Activated CD4-positive, alpha-beta T cell treated with anti-CD3 and anti-CD28 coated beads, Interleukin-2, amount 50 U/mL, for 48 hours (primary cell): ENCODE measurements around the gene MXI1.
"Not testable (repeated sequence)": the region's sequence is repeated elsewhere in the genome, so short reads cannot be mapped to it uniquely, and the experiment has no call there.

Experiments
- DNase-seq, 2 experiments: peaks; one replicate each; pipeline ENCODE4 v3.0.0-alpha.2; 2020

MXI1 gene

DNA sequence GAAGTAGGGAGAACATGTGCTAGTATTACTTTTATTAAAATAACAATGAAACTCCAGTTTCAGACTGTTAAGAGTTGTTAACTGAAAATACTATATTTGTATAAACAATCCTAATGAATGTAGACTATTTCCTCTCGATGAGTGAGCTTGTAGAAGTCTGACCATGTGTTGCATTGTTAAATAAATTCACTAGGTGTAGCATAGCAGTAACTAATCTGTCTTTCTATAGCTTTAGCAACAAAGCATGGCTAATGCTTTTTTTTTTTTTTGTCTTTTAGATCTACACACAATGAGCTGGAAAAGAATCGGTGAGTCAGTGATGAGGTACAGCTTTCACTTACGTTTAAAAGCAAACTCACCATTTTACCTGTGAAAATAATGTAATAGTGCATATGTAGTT is 37.1 kb downstream of the MXI1 start:
- no peak for DNase-seq

DNA sequence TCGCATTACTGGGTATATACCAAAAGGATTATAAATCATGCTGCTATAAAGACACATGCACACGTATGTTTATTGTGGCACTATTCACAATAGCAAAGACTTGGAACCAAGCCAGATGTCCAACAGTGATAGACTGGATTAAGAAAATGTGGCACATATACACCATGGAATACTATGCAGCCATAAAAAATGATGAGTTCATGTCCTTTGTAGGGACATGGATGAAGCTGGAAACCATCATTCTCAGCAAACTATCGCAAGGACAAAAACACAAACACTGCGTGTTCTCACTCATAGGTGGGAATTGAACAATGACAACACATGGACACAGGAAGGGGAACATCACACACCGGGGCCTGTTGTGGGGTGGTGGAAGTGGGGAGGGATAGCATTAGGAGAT is 40.4 kb downstream of the MXI1 start:
- not testable (repeated sequence) for DNase-seq

DNA sequence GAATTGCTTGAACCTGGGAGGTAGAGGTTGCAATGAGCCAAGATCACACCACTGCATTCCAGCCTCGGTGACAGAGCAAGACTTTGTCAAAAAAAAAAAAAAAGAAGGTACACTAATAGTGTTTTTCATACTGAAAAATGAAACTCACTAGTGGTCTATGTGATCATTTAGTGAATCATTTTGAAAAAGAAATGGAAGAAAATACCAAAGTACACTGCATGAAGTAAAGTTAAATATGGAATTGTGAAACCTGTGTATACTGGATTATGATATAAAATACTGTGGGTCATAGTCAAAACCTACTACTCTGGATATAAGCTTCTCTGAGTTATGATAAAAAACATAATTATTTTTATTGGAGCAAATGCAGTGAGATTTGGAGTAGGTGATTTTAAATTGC is 42.1 kb downstream of the MXI1 start:
- DNase-seq: not testable (repeated sequence)

DNA sequence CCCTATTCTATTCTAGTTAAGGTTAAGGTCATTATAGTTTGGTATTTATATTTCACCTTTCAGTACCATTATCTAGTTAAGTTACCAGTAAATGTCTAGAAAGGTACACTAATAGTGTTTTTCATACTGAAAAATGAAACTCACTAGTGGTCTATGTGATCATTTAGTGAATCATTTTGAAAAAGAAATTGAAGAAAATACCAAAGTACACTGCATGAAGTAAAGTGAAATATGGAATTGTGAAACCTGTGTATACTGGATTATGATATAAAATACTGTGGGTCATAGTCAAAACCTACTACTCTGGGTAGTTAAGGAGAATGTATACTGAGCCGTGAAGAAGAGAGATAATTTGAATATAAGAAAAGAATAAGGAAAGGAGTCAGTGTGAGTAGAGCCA is 44.0 kb downstream of the MXI1 start:
- DNase-seq: not testable (repeated sequence)

DNA sequence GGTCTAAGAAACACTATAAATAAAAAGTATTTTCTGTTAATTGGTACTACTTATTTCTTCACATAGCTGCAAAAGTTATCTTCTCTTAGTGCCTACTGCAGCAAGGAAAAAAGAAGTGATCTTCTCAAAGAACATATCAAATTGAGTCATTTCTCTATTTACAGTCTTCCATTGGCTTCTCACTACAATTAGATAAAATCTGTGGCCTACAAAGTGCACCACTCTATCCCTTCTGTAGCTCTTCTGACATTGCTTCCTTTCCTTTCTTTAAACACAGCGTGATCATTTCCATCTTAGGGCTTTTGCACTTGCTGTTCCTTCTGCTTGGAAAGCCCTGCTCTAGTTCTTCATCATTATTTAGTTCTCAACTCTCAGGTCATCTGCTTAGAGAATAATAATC is 44.7 kb downstream of the MXI1 start:
- no peak for DNase-seq

DNA sequence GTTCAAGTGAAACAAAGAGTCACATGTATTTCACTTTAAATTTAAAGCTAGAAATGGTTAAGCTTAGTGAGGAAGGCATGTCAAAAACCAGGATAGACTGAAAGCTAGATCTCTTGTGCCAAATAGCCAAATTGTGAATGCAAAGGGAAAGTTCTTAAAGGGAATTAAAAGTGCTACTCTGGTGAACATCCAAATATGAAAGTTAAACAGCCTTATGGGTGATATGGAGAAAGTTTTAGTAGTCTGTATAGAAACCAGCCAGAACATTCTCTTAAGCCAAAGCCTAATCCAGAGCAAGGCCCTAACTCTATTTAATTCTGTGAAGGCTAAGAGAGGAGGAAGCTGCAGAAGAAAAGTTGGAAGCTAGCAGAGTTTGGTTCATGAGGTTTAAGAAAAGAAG is 47.1 kb downstream of the MXI1 start:
- DNase-seq: no peak

DNA sequence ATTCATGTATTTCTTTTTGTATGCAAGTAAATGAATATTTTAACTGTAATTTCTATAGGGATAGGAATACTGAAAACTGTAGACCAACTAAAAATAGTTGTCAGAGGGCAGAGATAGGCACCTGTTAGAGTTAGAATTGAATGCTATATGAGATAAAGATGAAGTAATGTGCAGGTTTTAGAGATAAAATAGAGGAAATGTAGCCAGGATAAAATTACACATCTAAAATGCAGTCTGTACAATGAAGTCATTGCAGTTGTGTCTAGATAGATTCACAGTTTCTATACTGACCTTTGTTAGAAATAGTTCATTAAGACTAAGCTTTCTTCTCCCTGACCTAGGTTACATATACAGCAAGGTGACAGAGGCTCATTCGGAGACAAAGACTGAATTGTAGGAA is 51.1 kb downstream of the MXI1 start:
- DNase-seq: no peak

DNA sequence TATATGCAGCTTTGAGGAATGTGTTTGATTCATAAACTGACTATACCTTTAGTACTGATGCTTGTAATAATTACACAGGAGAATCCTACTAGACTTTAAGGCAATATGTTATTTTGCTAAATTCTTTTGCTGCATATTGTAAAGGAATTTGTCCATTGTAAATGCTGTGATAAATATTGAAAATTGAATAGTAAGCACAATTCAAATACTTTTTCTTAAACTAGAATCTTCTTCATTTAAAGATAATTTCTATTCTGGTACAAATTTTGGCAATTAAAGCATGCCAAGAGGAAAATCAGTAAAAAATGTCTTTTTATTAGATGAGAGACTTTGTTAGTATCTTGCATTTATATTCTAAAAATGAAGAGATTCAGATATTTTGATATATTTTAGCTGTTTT is 51.9 kb downstream of the MXI1 start:
- DNase-seq: no peak

DNA sequence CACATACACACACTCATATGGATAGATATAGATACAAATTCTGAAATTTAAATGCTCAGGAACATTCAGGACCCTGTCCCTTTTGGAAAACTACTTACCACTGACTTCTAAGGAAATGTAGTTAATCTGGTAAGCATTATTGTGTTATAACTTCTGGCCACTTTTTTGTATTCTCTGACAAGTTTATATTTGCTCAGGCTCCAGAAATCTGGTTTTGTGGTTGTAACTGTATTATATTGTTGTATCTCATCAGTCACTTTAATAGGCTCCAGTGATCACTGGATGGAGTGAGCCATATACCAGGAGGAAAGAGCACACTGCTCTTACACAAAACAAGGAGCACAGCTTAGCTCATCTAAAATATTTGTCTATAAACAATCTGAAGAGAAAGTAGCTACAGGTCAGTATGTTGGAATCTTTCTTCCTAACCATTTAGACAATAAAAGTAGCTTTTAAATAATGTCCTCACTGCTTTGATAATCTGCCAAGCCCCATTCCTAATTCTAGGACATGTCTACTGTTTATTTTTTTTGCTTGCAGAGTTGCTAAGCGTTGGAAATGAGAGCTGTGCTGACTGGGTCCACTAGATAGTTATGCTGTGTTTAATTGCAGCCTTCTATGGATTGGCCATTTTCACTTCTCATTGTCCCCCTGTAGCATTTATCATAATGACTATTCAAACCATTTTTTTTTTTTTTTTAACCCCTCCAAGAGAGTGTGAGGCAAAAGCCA is 53.5 kb downstream of the MXI1 start:
- no peak for DNase-seq

DNA sequence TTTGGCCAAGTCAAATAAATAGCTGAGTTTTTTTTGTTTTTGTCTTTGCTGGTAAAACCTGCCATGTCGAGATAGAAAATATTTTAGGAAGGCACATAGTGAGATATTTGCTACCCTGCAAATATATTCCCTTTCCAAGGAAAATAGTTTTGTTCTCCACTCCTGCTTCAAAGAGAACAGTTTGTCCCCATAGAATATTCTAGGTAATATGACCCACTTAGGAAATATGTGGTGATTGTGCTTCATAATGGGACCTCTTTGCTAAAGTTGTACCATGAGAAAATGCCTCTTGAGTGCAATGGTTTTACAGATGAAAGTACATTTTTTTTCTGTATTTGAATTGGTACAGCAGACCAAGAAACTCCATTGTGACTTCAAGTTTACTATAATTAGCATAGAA is 55.8 kb downstream of the MXI1 start:
- DNase-seq: no peak

DNA sequence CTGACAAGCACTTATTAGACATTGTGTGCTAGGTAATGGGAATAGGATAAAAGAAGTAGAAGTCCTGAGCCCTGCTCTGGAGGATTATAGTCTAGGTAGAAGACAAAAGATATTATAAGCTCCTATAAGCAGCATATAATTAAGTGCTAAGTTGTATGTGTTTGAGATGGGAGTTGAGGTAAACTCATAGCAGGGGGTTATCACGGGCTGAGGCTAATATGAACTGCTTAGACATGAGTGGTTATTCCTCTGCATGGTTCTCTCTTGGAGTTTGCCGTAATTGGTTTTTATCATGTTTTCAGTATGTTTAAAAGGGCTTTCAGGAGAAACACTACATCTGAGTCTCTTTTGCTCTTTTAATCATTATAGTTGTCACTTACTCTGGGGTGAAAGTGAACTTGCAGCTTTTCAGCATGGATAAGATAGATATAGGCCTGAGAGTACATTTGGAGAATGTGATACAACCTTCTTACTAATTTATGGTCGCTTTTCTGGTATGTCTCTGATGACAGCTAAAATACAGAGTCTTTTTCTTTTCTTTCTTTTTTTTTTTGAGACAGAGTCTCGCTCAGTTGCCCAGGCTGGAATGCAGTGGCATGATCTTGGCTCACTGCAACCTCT is 58.3 kb downstream of the MXI1 start:
- no peak for DNase-seq

DNA sequence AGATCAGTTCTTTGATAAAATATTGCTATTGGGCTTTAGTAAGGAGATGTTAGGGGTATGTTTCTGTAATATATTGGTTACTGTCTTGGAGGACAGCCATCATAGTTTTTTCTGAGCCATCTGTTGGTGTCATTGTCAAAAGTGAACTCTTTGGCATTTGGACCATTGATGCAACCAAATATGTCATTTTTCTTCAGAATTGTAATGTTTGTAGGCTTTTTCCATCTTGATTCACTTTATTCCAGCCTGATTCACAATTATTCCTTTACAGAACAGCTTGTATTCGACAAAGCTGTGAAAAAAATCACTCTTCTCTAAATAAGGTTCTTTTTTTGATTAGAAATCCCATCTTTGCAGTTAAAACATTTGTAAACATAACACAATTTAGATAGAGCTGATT is 59.9 kb downstream of the MXI1 start:
- no peak for DNase-seq

DNA sequence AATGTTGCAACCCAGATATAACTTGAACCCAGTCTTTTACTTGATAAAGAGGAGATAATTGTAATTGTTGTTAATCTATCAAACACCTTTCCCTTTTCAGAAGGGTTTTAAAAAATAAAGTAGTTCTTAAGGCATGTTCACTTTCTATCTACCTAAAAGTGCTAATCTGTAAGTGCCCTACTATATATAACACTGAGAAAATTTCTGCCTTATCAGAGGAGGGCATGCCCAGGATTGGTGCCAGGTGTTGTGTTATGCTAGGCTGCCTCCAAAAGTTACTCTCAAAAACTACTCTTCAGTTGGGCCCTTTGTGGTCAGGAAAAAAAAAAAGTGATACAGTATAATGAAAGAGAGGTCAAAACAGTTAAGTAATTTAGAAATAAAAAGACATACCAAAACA is 61.0 kb downstream of the MXI1 start:
- DNase-seq: no peak

DNA sequence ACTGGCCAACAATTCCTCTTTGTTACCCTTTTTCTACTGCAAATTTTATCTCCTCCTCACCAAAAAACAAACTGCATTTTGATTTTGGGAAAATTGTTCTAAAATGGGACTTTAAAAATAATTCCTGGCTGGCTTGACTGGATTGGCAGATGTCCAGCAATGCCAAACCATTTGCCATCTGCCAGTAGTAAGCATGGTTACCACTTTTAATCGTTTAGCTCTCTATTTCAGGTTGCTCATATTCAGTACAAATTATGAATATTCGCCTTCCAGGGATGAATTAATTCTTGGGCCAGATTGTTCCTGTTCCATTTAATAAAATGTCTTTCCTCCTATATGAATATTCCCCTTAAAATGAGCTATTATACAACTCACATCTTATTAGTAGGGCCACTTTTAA is 61.6 kb downstream of the MXI1 start:
- no peak for DNase-seq

DNA sequence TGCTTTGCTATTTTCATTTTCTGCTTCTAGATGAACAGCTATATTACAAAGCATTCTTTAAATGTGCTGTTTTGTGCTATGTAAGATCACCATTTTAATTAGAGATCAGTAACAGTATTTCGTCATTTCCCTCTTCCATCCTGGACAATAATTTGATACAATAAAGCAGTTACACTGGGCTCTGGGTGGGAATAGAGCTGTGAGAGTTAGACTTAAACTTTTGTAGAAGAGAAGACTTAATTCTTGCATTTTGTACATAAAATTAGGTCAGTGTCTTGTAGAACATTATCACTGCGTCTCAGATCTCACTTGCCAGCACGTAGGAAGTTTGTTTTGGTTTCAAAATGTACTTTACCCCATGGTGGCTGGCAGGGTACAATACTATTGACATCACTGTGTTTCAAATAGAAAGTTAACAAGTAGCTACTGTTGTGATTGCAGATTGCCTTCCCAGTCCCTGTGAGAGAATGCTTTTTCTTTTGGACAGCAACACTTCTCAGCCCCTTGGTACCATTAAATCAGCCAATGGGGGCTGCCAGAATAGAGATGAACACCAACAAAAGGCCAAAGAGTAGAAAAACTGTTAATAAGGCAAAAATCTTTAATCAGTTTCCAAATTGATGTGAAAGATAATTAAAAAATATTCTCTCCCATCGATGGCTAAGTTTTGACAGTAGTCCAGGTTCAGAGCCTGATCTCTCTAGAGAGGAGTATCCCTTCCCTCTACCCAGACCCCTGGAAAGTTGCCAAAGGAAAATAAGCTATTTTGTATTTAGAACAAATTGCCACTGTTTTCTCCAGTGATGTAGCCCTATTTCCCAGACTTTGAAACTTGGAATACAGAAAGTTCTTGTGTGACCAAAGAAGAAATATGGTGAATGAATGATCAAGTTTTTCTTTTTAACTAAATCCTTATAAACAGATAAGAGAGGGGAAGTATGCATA is 62.2 kb downstream of the MXI1 start:
- DNase-seq: no peak

DNA sequence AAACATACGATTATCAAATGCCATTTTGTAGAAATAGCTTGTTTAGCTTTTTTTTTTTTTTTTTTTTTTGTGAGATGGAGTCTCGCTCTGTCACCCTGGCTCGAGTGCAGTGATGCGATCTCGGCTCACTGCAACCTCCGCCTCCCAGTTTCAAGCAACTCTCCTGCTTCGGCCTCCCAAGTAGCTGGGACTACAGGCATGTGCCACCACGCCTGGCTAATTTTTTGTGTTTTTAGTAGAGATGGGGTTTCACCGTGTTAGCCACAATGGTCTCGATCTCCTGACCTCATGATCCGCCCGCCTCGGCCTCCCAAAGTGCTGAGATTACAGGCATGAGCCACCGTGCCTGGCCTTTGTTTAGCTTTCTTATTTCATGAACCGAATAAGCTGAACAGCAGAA is 65.6 kb downstream of the MXI1 start:
- not testable (repeated sequence) for DNase-seq

DNA sequence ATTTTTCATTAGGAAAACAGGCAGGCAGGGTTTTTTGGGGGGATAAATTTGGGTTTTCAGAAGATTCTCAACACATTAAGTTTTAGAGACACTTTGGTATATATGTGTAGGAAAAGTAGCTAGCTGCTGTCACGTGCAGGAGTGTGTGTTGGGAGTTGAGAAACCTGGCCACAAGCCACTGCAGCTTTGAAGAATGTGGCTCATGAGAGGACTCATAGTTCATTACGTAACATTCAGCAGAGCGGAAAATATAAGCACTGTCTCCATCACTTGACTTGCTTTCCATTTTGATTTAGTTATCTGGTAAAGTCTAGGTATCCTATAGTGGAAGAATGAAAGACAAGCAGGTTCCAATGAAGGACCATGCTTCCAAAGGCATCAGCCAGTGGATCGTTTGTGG is 66.1 kb downstream of the MXI1 start:
- DNase-seq: peak; percentile 24 to 36

DNA sequence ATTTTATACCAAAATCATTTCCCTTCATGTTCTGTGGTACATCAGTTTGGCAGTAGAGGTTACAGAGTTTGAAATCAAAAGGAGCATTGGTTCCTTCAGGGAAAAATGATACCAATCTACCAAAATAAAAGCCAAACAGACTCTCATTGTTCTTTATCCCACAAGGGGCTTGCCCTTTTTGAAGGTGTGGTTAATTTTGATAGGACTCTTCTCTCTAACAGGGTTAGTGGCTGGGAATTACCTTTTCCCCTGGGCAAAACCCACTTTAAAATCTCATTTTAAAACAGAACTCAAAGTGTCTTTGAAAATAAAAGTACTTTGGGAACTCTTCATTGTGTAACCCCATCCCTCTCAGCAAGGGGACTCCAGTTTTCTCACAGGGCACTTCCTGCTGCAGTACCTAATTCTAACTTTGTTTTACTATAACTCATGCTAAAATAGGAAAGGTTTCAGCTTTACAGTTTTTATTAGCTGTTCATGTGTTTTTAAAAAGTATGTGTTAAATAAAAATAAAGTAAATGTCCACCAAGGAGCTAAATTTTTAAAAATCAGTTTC is 66.7 kb downstream of the MXI1 start:
- no peak for DNase-seq

DNA sequence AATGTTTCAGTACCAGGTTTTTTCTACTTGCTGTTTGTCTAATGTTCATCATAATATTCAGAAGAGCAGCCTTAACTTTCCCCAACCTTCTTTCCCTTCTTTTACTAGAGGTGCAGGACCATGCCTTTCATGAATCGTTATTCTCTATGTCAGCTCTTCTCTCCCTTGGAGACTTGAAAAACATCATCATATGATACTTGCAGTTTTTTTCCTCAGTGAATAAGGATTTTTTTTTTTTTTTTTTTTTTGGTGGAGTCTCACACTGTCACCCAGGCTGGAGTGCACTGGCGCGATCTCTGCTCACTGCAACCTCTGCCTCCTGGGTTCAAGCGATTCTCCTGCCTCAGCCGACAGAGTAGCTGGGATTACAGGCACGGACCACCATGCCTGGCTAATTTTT is 67.2 kb downstream of the MXI1 start:
- DNase-seq: no peak

DNA sequence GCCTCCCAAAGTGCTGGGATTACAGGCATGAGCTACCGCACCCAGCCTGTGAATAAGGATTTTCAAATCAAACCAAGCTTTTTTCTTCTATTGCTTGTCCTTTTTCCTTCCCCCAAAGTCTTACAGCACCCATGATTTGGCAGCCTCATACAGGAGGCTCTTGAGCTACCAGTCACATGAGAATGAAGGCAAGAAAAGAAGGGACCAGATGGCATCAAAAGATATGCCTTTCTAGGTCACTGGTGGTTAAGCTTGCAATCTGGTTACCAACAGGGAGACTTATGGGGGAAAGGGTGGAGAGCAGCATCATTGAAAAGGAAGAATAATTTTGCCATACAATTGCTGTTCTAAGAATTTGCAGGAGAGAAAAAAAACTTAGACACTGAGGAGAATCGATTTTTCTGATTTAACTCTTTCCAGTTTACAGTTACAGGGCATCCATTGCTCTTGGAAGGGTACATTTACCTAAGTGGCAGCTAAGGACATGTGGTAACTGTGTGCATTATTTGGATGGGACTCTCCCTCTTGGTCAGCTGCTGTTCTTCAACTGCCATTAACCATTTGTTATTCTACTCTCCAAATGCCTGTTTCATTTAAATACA is 67.8 kb downstream of the MXI1 start:
- no peak for DNase-seq

DNA sequence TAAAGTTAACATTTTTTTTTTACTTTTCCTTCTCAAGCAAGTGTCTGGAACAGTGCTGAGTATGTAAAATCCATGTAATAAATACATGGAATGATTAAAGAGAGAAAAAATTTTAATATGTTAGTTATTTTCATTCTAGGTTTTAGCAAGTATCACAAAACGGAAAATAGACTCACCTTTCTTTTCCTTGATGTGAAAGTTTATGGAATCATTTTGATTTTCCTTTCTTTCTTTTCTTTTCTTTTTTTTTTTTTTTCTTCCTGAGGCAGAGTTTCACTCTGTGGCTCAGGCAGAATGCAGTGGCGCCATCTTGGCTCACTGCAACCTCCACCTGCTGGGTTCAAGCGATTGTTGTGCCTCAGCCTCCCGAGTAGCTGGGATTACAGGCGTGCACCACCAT is 69.2 kb downstream of the MXI1 start:
- DNase-seq: no peak

DNA sequence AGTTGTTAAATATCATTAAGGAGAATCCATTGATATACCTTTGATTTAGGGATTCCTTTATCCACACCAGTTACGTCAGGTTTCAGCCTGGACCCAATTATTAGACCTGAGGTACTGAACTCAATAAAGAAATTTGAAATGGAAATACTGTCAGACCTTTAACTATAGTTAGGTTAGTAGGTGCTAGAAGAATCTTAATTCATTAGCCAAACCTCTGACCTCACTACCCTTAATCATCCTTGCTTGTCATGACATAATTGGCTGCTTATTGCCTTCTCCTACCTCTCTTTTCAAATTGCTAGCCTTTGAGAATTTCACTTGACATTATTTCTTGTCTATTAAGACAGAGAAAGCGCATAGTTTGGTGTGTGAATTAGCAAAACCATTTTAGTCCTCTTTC is 70.2 kb downstream of the MXI1 start:
- no peak for DNase-seq
